Measurements from ENCODE around the gene PPP1R10.

PPP1R10 gene

GRCh38 chr6:30613251-30614043 lies 3.6 kb downstream of the PPP1R10 start:
- TF ChIP-seq GATA2 (IDR thresholded peaks at IDR 0.05; ENCODE audit: low read depth, low read length) (no peak), GATA3 (IDR thresholded peaks at IDR 0.05; ENCODE audit: low read depth, low read length) (no peak)

DNA sequence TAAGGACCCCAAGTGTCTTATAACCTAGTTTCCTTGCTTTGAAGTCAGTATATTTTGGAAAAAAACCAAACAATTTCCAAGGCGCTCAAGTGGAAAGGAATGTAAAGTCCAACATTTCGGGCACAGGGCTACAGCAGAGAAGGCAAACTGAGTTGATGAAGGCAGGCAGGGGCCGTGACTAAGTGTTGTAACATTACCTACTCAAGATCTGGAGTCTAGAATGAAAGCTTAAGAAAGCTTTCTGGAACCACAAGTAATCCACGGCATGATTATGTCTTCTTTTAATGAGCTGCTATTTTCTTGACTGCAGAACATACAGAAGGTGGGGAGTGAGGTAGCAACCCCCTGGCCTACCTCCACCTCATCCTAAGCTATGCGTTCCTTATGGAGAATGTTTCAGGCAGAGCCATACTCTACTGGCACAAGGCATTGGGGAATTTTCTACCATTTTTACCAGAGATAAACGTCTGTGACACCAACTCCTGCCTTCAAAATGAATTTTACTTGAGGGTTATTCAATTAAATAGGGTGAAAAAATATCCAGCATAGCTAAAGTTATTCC lies 4.3 kb downstream of the PPP1R10 start:
- TF ChIP-seq GATA2 (IDR thresholded peaks at IDR 0.05; ENCODE audit: low read depth, low read length) (no peak), GATA3 (IDR thresholded peaks at IDR 0.05; ENCODE audit: low read depth, low read length) (no peak)

- TF ChIP-seq GATA2 (IDR thresholded peaks at IDR 0.05; ENCODE audit: low read depth, low read length) (no peak), GATA3 (IDR thresholded peaks at IDR 0.05; ENCODE audit: low read depth, low read length) (no peak)
Measured at GRCh38 chr6:30612213-30612612, 4.8 kb downstream of the PPP1R10 start.

GRCh38 chr6:30611856-30612194 lies 5.2 kb downstream of the PPP1R10 start:
- TF ChIP-seq GATA3 (IDR thresholded peaks at IDR 0.05; ENCODE audit: low read depth, low read length): no peak
- no peak for TF ChIP-seq GATA2 (IDR thresholded peaks at IDR 0.05; ENCODE audit: low read depth, low read length)

DNA sequence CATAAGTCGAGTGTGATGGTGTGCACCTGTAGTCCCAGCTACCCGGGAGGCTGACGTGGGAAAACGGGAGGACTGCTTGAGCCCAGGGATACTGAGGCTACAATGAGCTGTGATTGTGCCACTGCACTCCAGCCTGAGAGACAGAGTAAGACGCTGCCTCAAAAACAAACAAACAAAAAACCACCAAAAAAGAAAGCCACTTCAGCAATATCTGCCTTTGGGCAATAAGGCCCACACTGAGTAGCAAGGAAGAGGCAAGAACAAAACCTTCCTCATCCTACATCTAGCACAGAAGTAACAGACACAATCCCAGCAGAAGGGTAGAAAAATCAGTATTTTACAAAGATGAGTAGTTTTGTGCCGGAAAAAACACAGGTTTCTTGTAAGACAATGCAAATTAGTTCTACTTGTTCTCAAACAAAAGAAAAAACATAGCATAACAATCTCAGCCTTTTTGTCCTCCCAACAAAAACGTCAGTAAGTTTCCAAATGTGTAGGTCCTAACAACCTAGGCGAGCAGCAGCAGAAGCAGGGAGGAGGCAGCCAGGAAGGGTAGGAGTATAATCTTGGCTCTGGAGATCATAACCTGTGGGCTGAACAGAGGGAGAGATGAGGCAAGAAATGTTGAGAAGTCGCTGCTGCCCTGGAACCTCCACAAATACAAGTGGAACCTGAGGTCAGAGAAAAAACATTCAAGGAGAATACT lies 5.7 kb downstream of the PPP1R10 start:
- TF ChIP-seq GATA3 (IDR thresholded peaks at IDR 0.05; ENCODE audit: low read depth, low read length) (no peak), GATA2 (IDR thresholded peaks at IDR 0.05; ENCODE audit: low read depth, low read length) (no peak)

GRCh38 chr6:30610065-30610464 lies 7.0 kb downstream of the PPP1R10 start:
- TF ChIP-seq GATA3 (IDR thresholded peaks at IDR 0.05; ENCODE audit: low read depth, low read length) (no peak), GATA2 (IDR thresholded peaks at IDR 0.05; ENCODE audit: low read depth, low read length) (no peak)

GRCh38 chr6:30603961-30604360 lies 13.1 kb downstream of the PPP1R10 start:
- TF ChIP-seq GATA3 (IDR thresholded peaks at IDR 0.05; ENCODE audit: low read depth, low read length) (no peak), GATA2 (IDR thresholded peaks at IDR 0.05; ENCODE audit: low read depth, low read length) (no peak)

DNA sequence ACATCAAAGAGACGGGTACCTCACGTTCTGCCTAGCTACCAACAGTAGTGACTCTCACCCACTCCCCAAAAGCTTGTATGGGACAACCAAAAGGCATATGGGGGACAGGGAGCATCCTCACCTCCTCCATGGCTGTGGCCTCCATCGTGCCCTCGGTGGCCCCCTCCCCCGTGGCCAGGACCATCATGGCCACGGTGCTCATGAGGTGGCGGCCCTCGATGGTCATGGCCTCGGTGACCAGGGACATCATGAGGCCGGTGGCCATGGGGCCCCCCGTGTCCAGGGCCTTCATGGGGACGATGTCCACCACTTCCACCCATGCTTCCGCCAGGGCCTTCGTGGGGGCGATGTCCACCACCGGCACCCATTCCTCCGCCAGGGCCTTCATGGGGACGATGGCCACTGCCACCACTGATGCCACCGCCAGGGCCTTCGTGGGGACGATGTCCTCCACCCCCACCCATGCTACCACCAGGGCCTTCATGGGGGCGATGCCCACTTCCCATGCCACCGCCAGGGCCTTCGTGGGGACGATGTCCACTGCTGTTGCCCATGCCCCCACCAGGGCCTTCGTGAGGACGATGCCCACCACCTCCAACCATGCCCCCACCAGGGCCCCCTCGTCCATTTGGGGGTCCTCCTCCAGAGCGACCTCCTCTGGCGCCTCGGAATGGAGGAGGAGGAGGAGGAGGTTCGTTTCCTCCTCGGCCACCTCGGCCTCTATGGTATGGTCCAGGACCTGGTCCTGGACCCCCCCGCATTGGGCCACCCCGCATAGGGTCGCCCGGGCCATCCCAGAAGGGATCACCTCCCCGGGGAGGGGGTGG lies 15.0 kb downstream of the PPP1R10 start:
- TF ChIP-seq GATA3 (IDR thresholded peaks at IDR 0.05; ENCODE audit: low read depth, low read length) (no peak), GATA2 (IDR thresholded peaks at IDR 0.05; ENCODE audit: low read depth, low read length) (no peak)

DNA sequence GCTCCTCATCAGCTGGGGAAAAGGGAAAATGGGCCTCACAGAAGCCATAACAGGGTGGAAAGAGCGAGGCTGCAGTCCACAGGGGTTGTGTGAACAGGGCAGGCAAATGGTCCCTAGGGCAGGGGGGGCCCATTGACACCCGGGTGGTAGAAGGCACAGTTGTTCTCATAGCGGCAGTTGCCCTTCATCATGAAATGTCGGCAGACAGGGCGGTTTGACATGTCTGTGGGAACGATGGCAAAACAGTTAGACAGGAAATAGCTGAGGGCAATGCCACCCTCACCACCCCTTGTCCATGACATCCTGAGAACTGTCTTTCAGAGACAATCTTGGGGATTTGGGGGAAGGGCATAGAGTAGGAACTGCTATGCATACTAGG lies 15.6 kb downstream of the PPP1R10 start:
- TF ChIP-seq GATA3 (IDR thresholded peaks at IDR 0.05; ENCODE audit: low read depth, low read length) (no peak), GATA2 (IDR thresholded peaks at IDR 0.05; ENCODE audit: low read depth, low read length) (no peak)

GRCh38 chr6:30600451-30600961 lies 16.5 kb downstream of the PPP1R10 start:
- TF ChIP-seq GATA2 (IDR thresholded peaks at IDR 0.05; ENCODE audit: low read depth, low read length) (no peak), GATA3 (IDR thresholded peaks at IDR 0.05; ENCODE audit: low read depth, low read length) (no peak)

- no peak for TF ChIP-seq GATA2 (IDR thresholded peaks at IDR 0.05; ENCODE audit: low read depth, low read length)
- TF ChIP-seq GATA3 (IDR thresholded peaks at IDR 0.05; ENCODE audit: low read depth, low read length): no peak
Measured at GRCh38 chr6:30599625-30600324, 17.3 kb downstream of the PPP1R10 start.

DNA sequence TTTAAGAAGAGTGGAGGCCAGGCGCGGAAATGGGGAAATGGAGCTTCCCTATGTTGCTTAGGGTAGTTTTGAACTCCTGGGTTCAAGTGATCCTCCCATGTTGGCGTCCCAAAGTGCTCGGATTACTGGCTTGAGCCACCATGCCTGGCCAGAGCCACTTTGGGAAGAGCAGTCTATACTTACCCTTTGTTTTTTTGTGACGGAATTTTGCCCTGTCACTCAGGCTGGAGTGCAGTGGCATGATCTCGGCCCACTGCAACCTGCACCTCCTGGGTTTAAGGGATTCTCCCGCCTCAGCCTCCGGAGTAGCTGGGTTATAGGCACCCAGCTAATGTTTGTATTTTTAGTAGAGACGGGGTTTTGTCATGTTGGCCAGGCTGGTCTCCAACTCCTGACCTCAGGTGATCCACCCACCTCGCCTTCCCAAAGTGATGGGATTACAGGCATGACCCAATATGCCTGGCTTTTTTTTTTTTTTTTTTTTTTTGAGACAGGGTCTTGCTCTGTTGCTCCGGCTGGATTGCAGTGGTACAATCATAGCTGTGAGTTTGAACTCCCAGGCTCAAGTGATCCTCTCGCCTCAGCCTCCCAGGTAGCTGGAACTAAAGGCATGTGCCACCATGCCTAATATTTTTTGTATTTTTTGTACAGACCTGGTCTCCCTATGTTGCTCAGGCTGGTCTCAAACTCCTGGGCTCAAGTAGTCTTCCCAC lies 18.0 kb downstream of the PPP1R10 start:
- TF ChIP-seq GATA3 (IDR thresholded peaks at IDR 0.05; ENCODE audit: low read depth, low read length) (no peak), GATA2 (IDR thresholded peaks at IDR 0.05; ENCODE audit: low read depth, low read length) (no peak)

- no peak for TF ChIP-seq GATA3 (IDR thresholded peaks at IDR 0.05; ENCODE audit: low read depth, low read length)
- no peak for TF ChIP-seq GATA2 (IDR thresholded peaks at IDR 0.05; ENCODE audit: low read depth, low read length)
Measured at GRCh38 chr6:30592287-30592686, 24.8 kb downstream of the PPP1R10 start.

Measured in SH-SY5Y (cell line).